WTC11 (cell line): ENCODE data around the gene MRPL2. TPM values are rescaled to one million over a fixed set of nuclear protein-coding genes. Genes with fewer than 3 reads are reported as not detected.

Experiments
- ATAC-seq: fragments of 200-7000 bp; cut with Tn5 transposase; 2 replicates; pipeline ENCODE4 v1.10.0; 2021; ENCODE audit warnings: mild to moderate bottlenecking, moderate library complexity
- CTCF ChIA-PET: fragments of 300-600 bp; sonication (Branson Sonifier 250); formaldehyde crosslinking; loops from one replicate; lab custom pipeline; 2021; ENCODE audit warnings: antibody characterized with exemption; lab: Charles Lee
- POLR2A ChIA-PET: fragments of 350-600 bp; sonication (Branson Sonifier 250); formaldehyde crosslinking; loops from one replicate; lab custom pipeline; 2021; ENCODE audit warnings: antibody characterized with exemption; lab: Charles Lee
- DNase-seq: peaks from one replicate; pipeline ENCODE4 v3.0.0; 2021; ENCODE audit warnings: low spot score
- H3K27ac Mint-ChIP-seq: 2 replicates; pipeline ENCODE4 v1.8.0; 2021; ENCODE audit warnings: mixed read lengths
- H3K27me3 Mint-ChIP-seq: 2 replicates; pipeline ENCODE4 v1.8.0; 2021; ENCODE audit warnings: low read depth, mild to moderate bottlenecking, moderate library complexity, mixed read lengths
- H3K36me3 Mint-ChIP-seq: 2 replicates; pipeline ENCODE4 v1.8.0; 2021; ENCODE audit warnings: mixed read lengths
- H3K4me1 Mint-ChIP-seq: 2 replicates; pipeline ENCODE4 v1.8.0; 2022; ENCODE audit warnings: mixed read lengths
- H3K4me3 Mint-ChIP-seq: 2 replicates; pipeline ENCODE4 v1.8.0; 2021; ENCODE audit warnings: mild to moderate bottlenecking, moderate library complexity, mixed read lengths
- H3K9me3 Mint-ChIP-seq: 2 replicates; pipeline ENCODE4 v1.8.0; 2021; ENCODE audit warnings: mixed read lengths
- ARID4B ChIP-seq: sonication (generic); formaldehyde crosslinking; IDR thresholded peaks from 2 replicates; pipeline ENCODE4 v1.8.0; 2023; ENCODE audit warnings: missing genetic modification reagents, mild to moderate bottlenecking, borderline replicate concordance
- ATF1 ChIP-seq: sonication (generic); formaldehyde crosslinking; IDR thresholded peaks from 2 replicates; pipeline ENCODE4 v1.8.1; 2023; ENCODE audit warnings: mild to moderate bottlenecking, moderate library complexity, missing genetic modification reagents
- E2F5 ChIP-seq: sonication (generic); formaldehyde crosslinking; IDR thresholded peaks from 2 replicates; pipeline ENCODE4 v1.8.1; 2022; ENCODE audit warnings: mild to moderate bottlenecking, moderate library complexity, missing genetic modification reagents
- ELF4 ChIP-seq: sonication (generic); formaldehyde crosslinking; IDR thresholded peaks from 2 replicates; pipeline ENCODE4 v1.8.1; 2022; ENCODE audit warnings: low read depth, mild to moderate bottlenecking, moderate library complexity, missing genetic modification reagents
- ETV6 ChIP-seq: sonication (generic); formaldehyde crosslinking; IDR thresholded peaks from 2 replicates; pipeline ENCODE4 v1.8.1; 2022; ENCODE audit warnings: mild to moderate bottlenecking, missing genetic modification reagents
- FOXK1 ChIP-seq: sonication (generic); formaldehyde crosslinking; IDR thresholded peaks from 2 replicates; pipeline ENCODE4 v1.8.0; 2022; ENCODE audit warnings: mild to moderate bottlenecking, moderate library complexity, missing genetic modification reagents
- GRHL2 ChIP-seq: fragments of 250-450 bp; sonication (Bioruptor Pico); IDR thresholded peaks from 2 replicates; pipeline ENCODE4 v1.8.0; 2022; ENCODE audit warnings: mild to moderate bottlenecking, moderate library complexity; ENCODE audit not compliant: insufficient replicate concordance, severe bottlenecking
- GTF2I ChIP-seq: fragments of 250-450 bp; sonication (Bioruptor Pico); conservative IDR thresholded peaks from 2 replicates; pipeline ENCODE4 v1.4.0; 2021; ENCODE audit warnings: mild to moderate bottlenecking
- IRF2 ChIP-seq: sonication (generic); formaldehyde crosslinking; IDR thresholded peaks from 2 replicates; pipeline ENCODE4 v1.8.0; 2022; ENCODE audit warnings: low read depth, missing genetic modification reagents, borderline replicate concordance
- MAX ChIP-seq: sonication (generic); formaldehyde crosslinking; IDR thresholded peaks from 2 replicates; pipeline ENCODE4 v1.8.0; 2022; ENCODE audit warnings: mild to moderate bottlenecking, missing genetic modification reagents
- MXD4 ChIP-seq: fragments of 250-450 bp; sonication (Bioruptor Pico); IDR thresholded peaks from 2 replicates; pipeline ENCODE4 v1.8.0; 2021; ENCODE audit warnings: mild to moderate bottlenecking, moderate library complexity, borderline replicate concordance
- PRRX2 ChIP-seq: fragments of 250-450 bp; sonication (Bioruptor Pico); IDR thresholded peaks from 2 replicates; pipeline ENCODE4 v1.8.0; 2021; ENCODE audit warnings: mild to moderate bottlenecking
- SMAD4 ChIP-seq: sonication (generic); formaldehyde crosslinking; IDR thresholded peaks from 2 replicates; pipeline ENCODE4 v1.8.0; 2022; ENCODE audit warnings: mild to moderate bottlenecking, missing genetic modification reagents
- SOX15 ChIP-seq: fragments of 250-450 bp; sonication (Bioruptor Pico); IDR thresholded peaks from 2 replicates; pipeline ENCODE4 v1.9.0; 2021; ENCODE audit warnings: mild to moderate bottlenecking
- STAT6 ChIP-seq: sonication (generic); formaldehyde crosslinking; conservative IDR thresholded peaks from 2 replicates; pipeline ENCODE4 v1.8.1; 2023; ENCODE audit warnings: mild to moderate bottlenecking, low read depth, missing genetic modification reagents, moderate library complexity
- USF2 ChIP-seq: sonication (generic); formaldehyde crosslinking; IDR thresholded peaks from 2 replicates; pipeline ENCODE4 v1.8.1; 2023; ENCODE audit warnings: mild to moderate bottlenecking, missing genetic modification reagents, moderate library complexity
- ZMAT4 ChIP-seq: fragments of 250-450 bp; sonication (Bioruptor Pico); IDR thresholded peaks from 2 replicates; pipeline ENCODE4 v1.9.0; 2021; ENCODE audit warnings: mild to moderate bottlenecking
- ZNF317 ChIP-seq: sonication (generic); formaldehyde crosslinking; IDR thresholded peaks from 2 replicates; pipeline ENCODE4 v1.8.1; 2023; ENCODE audit warnings: low read depth, mild to moderate bottlenecking, moderate library complexity, missing genetic modification reagents, borderline replicate concordance
- ZNF425 ChIP-seq: fragments of 250-450 bp; sonication (Bioruptor Pico); conservative IDR thresholded peaks from 2 replicates; pipeline ENCODE4 v1.9.0; 2021; ENCODE audit warnings: mild to moderate bottlenecking
- total RNA-seq: library from RNA; stranded (reverse); gene quantifications from 3 replicates; pipeline ENCODE4 v1.2.3, GENCODE V29; 2021

The MRPL2 gene
- total RNA-seq, 1 experiment from 2014 or later = 131 TPM

- no peak for ATAC-seq
- ChIA-PET CTCF (interaction anchor here (1.1 to 1.4 kb wide), 3 partner anchors 33 to 136 kb away, joined by 3 to 4 read pairs (median 4); no protein-coding TSS in a partner anchor), POLR2A (no interaction called here)
- Mint-ChIP-seq H3K27me3 (no peaks in the 10 kb centered on the region), H3K27ac (no peak overlapping the region), H3K9me3 (no peaks in the 10 kb centered on the region), H3K4me1 (peaks cover 6% of the 10 kb centered on the region), H3K4me3 (no peak overlapping the region), H3K36me3 (peaks cover 45% of the 10 kb centered on the region)
- DNase-seq = no peak
- TF ChIP-seq GTF2I (CRISPR knock-in tag) (no peak), MXD4 (CRISPR knock-in tag) (no peak), IRF2 (CRISPR knock-in tag) (no peak), ARID4B (no peak), SMAD4 (CRISPR knock-in tag) (no peak), GRHL2 (CRISPR knock-in tag) (no peak)
Measured at GRCh38 chr6:43007126-43007525, 52.1 kb downstream of the MRPL2 start.

GRCh38 chr6:43006251-43006650, 53.0 kb downstream of the MRPL2 start:
- no peak for ATAC-seq
- DNase-seq = no peak
- Mint-ChIP-seq H3K9me3 (no peaks in the 10 kb centered on the region), H3K27me3 (no peaks in the 10 kb centered on the region), H3K4me1 (peaks cover 4% of the 10 kb centered on the region; the same call in 1 of the 2 replicates), H3K4me3 (no peak overlapping the region), H3K27ac (no peak overlapping the region), H3K36me3 (peaks cover 37% of the 10 kb centered on the region)
- ChIA-PET CTCF (no interaction called here), POLR2A (interaction anchor here (1.5 kb wide), 1 partner anchor 9 kb away, joined by 5 read pairs; no protein-coding TSS in a partner anchor)
- TF ChIP-seq MAX (no peak), ZNF317 (CRISPR knock-in tag) (no peak), SOX15 (CRISPR knock-in tag) (no peak), FOXK1 (CRISPR knock-in tag) (no peak), ZMAT4 (CRISPR knock-in tag) (no peak), STAT6 (CRISPR knock-in tag) (no peak), SMAD4 (CRISPR knock-in tag) (no peak), ELF4 (CRISPR knock-in tag) (no peak), USF2 (no peak), ETV6 (no peak), PRRX2 (no peak), E2F5 (CRISPR knock-in tag) (no peak), ATF1 (CRISPR knock-in tag) (no peak), ZNF425 (no peak)
